ENCODE measurements around the gene HS3ST6.

HS3ST6 gene

GRCh38 chr16:1862394-1862793 lies 55.8 kb downstream of the HS3ST6 start:
- no peak for TF ChIP-seq GATA2 (IDR thresholded peaks at IDR 0.05; ENCODE audit: low read depth, low read length)
- no peak for TF ChIP-seq GATA3 (IDR thresholded peaks at IDR 0.05; ENCODE audit: low read depth, low read length)

- no peak for TF ChIP-seq GATA2 (IDR thresholded peaks at IDR 0.05; ENCODE audit: low read depth, low read length)
- TF ChIP-seq GATA3 (IDR thresholded peaks at IDR 0.05; ENCODE audit: low read depth, low read length): no peak
Observed at GRCh38 chr16:1861730-1862129, 56.5 kb downstream of the HS3ST6 start.
